Peyer's patch (tissue), 4 donors: Measurements from ENCODE around the gene RBBP5.

Experiments used
- POLR2A ChIP-seq, 2 donors: fragments of 450-650 bp; IDR thresholded peaks; one replicate each; pipeline ENCODE4 v1.5.1; 2017; ENCODE audit warnings: antibody characterized with exemption in 2 of 2, mild to moderate bottlenecking in 2 of 2, moderate library complexity in 2 of 2
- TF ChIP-seq, protein P1 (sequence below), 6 experiments: fragments of 450-650 bp in 4 of 6; fragments of 200-600 bp in 2 of 6; sonication (generic) in 1 of 6; IDR thresholded peaks; one replicate each; pipeline ENCODE4 v1.5.1; 2017 to 2019; ENCODE audit warnings: antibody characterized with exemption in 6 of 6, mild to moderate bottlenecking in 3 of 6, moderate library complexity in 1 of 6

DNA sequence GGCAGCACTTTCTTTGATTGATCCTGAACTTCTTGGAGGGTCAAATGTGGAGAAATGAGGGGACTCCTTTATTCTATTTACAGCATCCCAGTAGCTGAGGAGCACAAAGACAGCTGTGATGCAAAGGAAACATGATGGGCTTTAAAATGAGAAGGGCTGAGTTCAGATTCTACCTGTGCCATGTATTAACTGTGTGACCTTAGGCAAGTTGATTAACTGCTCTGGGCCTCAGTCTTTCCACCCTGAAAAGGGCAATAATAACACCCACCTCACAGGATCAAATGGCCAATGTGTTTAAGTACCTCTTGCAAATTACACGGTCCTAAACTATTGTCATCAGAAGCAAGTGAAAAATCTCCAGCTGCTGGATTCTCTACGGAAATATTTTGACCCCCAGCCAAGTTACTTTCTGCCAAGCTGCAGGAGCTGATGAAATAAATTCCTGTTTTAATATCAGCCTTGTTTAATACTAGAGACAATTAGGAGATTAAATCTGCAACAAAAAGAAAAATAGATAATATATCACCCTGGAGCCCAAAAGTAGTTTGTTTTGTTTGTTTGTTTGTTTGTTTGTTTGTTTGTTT, 53.2 kb downstream of the RBBP5 start:
- TF ChIP-seq POLR2A (IDR thresholded peaks at IDR 0.05), result no peak
- TF ChIP-seq, protein P1, sequence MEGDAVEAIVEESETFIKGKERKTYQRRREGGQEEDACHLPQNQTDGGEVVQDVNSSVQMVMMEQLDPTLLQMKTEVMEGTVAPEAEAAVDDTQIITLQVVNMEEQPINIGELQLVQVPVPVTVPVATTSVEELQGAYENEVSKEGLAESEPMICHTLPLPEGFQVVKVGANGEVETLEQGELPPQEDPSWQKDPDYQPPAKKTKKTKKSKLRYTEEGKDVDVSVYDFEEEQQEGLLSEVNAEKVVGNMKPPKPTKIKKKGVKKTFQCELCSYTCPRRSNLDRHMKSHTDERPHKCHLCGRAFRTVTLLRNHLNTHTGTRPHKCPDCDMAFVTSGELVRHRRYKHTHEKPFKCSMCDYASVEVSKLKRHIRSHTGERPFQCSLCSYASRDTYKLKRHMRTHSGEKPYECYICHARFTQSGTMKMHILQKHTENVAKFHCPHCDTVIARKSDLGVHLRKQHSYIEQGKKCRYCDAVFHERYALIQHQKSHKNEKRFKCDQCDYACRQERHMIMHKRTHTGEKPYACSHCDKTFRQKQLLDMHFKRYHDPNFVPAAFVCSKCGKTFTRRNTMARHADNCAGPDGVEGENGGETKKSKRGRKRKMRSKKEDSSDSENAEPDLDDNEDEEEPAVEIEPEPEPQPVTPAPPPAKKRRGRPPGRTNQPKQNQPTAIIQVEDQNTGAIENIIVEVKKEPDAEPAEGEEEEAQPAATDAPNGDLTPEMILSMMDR (IDR thresholded peaks at IDR 0.05), result no peak
